Kidney glomerular epithelial cell (primary cell): Measurements from ENCODE around the gene CSF1R.

Source experiments
- DNase-seq: peaks from one replicate; lab custom pipeline; 2025; lab: John Stamatoyannopoulos, UW

Gene CSF1R

GRCh38 chr5:150023136-150023535, 63.2 kb downstream of the CSF1R start:
- no peak for DNase-seq

GRCh38 chr5:150022681-150023080, 63.7 kb downstream of the CSF1R start:
- no peak for DNase-seq

GRCh38 chr5:150022158-150022531, 64.2 kb downstream of the CSF1R start:
- peak; percentile 78 for DNase-seq

GRCh38 chr5:150021491-150022157, 64.7 kb downstream of the CSF1R start:
- DNase-seq, result no peak

GRCh38 chr5:150020249-150020648, 66.1 kb downstream of the CSF1R start:
- DNase-seq, result no peak

GRCh38 chr5:150017226-150018005, 68.9 kb downstream of the CSF1R start:
- DNase-seq, result no peak

- no peak for DNase-seq
Measured at GRCh38 chr5:150016537-150016936, 69.8 kb downstream of the CSF1R start.

GRCh38 chr5:150015415-150015814, 70.9 kb downstream of the CSF1R start:
- no peak for DNase-seq

- no peak for DNase-seq
Measured at GRCh38 chr5:150014456-150014855, 71.9 kb downstream of the CSF1R start.

- no peak for DNase-seq
Measured at GRCh38 chr5:150013931-150014330, 72.4 kb downstream of the CSF1R start.

- DNase-seq, result no peak
Measured at GRCh38 chr5:150009671-150010387, 76.5 kb downstream of the CSF1R start.

GRCh38 chr5:150007050-150007449, 79.3 kb downstream of the CSF1R start:
- DNase-seq, result no peak

- DNase-seq, result no peak
Measured at GRCh38 chr5:150006318-150006717, 80.0 kb downstream of the CSF1R start.
